Panc1 (cell line): ENCODE results near the gene BRICD5.

Experiments
- POLR2AphosphoS5 ChIP-seq: IDR thresholded peaks from 2 replicates; pipeline ENCODE4 v1.6.1; 2012; ENCODE audit warnings: mild to moderate bottlenecking, low read depth, low read length, moderate library complexity
- TCF7L2 ChIP-seq: IDR thresholded peaks from 2 replicates; pipeline ENCODE4 v1.6.1; 2011; ENCODE audit warnings: mild to moderate bottlenecking, low read depth, low read length, inconsistent platforms
- TF ChIP-seq, protein P1 (sequence below): fragments of 450-650 bp; IDR thresholded peaks from 2 replicates; pipeline ENCODE4 v1.5.1; 2017; ENCODE audit warnings: mild to moderate bottlenecking

DNA sequence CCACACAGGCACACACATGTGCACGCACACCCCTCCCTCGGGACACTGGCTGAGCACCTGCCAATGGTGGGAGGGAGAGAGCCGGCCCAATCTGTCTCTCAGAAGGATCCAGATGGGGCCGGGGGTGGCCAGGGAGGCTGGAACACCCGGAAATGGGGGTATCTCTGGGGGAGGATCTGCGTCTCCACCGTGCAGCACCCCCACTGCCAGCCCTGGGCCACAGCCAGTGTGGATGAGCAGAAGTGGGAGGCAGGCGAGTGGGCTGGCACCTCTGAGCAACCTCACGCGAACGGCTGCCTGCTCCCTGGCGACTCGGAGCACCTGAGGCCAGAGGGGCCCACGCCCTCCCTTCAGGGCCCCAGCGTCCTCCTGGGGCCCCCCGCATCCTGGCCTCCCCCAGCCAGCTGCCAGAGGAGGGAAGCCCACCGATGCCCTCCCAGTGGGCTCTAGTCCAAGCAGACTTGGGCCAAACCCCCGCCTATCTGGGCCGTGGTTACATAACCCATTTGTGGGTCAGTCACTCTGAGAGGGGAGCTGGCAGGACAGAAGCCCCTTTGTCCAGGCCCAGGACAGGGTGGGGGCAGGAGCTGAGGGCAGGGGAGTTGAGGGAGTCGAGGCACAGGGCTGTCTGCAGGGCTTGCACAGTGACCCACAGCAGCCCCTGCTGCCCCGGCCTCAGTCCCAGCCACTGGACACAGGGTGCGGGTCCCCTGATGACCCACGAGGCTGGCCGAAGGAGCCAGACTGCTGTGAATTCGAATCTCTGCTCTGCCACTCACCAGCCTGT is 19.8 kb downstream of the BRICD5 start:
- TF ChIP-seq, protein P1, sequence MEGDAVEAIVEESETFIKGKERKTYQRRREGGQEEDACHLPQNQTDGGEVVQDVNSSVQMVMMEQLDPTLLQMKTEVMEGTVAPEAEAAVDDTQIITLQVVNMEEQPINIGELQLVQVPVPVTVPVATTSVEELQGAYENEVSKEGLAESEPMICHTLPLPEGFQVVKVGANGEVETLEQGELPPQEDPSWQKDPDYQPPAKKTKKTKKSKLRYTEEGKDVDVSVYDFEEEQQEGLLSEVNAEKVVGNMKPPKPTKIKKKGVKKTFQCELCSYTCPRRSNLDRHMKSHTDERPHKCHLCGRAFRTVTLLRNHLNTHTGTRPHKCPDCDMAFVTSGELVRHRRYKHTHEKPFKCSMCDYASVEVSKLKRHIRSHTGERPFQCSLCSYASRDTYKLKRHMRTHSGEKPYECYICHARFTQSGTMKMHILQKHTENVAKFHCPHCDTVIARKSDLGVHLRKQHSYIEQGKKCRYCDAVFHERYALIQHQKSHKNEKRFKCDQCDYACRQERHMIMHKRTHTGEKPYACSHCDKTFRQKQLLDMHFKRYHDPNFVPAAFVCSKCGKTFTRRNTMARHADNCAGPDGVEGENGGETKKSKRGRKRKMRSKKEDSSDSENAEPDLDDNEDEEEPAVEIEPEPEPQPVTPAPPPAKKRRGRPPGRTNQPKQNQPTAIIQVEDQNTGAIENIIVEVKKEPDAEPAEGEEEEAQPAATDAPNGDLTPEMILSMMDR: no peak
- TF ChIP-seq TCF7L2: no peak
- TF ChIP-seq POLR2AphosphoS5: no peak
